GM21529 (cell line): ENCODE results near the gene PDIK1L.

Experiments
- ATAC-seq: cut with Tn5 transposase; IDR thresholded peaks from one replicate; pipeline ENCODE4 v1.9.1; 2021; ENCODE audit not compliant: unreplicated experiment

Gene PDIK1L

DNA sequence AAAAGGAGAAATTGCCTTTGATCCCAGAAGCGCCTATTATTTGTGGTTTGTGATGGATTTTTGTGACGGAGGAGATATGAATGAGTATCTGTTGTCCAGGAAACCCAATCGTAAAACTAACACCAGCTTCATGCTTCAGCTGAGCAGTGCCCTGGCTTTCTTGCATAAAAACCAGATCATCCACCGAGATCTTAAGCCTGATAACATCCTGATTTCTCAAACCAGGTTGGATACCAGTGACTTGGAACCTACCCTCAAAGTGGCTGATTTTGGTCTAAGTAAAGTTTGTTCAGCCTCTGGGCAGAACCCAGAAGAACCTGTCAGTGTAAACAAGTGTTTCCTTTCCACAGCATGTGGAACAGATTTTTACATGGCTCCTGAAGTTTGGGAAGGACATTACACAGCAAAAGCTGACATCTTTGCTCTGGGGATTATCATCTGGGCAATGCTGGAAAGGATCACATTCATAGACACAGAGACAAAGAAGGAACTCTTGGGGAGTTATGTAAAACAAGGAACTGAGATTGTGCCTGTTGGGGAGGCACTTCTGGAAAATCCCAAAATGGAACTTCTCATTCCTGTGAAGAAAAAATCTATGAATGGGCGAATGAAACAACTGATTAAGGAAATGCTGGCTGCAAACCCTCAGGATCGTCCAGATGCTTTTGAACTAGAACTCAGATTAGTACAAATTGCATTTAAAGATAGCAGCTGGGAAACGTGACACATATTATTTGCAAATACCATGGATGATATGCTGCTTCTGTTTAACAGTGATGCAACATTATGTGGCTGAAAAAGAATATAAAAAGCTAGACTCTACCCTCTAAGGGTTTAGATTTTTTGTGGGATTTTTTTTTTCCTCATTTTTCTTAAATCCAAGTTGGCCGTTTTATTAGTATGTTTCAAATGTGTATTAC lies 10.5 kb downstream of the PDIK1L start:
- no peak for ATAC-seq

DNA sequence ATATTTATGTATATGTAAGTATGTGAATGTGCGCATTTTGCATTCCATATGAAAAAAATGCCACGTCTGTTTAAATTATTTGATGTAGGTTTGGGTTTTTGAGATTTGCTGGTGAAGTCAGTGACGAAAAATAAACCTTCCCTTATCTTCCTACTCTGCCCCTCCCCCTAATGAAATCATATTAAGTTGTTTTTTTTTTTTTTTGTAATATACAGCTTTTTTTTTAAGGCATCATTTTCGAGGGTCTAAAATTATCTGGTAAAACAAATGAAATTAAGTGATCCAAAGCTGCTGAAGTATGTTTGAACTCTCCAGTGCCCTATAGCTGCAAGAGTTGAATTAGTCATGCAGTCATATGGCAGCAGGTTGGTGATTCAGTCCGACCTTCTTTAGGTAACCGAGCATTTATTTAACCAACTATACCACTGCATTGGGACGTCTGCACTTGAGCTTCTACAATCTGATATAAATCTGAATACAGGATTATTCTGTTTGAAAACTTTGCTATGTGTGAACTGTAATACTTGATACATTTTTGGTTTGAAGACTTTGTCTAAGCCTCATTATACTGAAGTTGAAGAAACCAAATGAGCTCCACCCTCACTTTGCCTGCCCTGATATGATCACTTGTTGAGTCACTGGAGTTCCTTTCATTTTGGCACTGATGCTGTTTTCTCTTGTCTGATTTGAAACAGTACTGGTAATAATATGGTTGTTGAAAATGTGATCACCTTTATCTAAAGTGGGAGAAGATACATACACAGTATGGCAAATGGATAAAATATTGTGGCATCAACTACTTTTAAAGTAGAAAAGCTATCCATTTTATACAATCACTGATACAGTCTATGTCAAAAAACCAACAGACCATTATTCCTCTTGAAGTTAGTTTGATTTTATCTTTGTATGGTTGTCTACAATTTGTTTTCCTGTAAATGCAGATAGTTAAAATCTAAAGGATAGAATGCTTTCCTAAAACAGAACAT lies 11.7 kb downstream of the PDIK1L start:
- ATAC-seq, result no peak

DNA sequence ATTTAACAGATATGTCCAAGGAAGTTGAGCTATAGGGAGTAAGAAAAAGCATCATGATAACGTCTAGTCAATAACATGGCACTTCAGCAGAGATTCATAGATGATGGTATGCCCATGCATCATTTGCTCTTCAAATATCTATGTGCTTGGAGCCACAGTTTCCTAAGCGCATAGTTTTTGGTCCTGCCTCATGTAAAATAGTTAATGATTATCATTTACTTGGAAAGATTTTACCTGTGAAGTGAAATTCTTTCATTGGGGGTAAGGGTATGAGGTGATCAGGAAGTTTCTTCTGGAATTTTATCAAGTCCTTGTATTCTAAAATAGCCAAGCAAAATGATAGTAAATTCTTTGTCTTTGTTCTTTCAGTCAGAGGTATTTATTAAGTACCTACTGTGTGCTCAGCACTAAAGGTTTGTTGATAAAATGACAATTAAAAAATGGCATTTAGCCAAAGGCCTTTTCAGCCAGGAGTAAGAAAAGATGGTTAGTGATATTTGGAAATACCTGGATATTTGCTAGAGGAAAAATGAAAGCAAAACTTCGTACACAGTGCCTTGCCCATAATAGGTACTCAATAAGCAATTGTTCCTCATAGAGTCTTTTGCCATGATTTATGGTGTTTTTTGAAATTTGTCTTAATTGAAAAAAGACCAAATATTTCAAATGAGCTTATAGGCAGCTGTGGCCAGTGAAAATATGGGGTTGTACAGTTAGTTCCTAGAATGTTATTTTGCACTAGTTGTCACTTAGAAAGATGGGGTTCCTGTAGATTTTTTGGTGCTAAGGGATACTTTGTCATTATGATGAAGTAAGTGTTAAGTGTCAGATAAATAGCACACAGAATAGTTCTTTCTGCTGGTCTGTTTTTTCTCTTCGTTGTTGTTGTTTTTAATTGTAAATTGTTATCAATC lies 13.1 kb downstream of the PDIK1L start:
- ATAC-seq, result no peak

DNA sequence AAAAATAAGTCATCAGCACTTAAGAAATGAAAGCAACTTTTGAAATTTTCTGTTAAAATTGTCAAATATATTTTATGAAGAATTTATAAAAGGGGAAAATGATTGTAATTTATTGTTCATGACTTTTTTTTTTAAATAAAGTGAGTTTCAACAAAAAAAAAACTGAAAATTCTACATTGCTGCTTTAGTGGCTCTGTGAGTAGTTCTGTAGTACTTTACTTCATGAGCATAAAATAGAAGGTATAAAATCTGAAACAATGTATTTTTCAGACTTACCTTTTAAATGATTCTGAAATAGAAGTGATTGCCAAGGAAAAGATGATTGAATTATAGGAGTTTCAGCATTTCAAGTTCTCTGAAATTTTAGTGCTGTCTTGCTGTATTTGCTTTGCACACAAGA lies 13.8 kb downstream of the PDIK1L start:
- no peak for ATAC-seq

DNA sequence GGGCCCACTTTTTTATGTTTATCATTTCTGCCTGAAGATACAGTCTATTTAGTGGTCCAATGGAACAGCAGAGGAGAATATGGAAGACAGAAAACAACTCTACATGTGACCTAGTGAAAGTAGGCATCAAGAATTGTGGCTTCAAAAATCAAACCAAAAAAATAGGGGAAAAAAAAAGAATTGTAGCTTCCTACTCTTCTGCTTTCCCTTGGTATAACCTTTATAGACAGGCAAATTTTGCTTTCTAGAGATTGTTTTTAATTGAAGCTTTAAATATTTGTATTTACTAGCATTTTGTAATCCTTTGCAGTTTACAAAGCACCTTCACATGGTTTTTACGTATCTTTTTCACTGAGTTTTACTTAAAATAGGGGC lies 14.3 kb downstream of the PDIK1L start:
- no peak for ATAC-seq

DNA sequence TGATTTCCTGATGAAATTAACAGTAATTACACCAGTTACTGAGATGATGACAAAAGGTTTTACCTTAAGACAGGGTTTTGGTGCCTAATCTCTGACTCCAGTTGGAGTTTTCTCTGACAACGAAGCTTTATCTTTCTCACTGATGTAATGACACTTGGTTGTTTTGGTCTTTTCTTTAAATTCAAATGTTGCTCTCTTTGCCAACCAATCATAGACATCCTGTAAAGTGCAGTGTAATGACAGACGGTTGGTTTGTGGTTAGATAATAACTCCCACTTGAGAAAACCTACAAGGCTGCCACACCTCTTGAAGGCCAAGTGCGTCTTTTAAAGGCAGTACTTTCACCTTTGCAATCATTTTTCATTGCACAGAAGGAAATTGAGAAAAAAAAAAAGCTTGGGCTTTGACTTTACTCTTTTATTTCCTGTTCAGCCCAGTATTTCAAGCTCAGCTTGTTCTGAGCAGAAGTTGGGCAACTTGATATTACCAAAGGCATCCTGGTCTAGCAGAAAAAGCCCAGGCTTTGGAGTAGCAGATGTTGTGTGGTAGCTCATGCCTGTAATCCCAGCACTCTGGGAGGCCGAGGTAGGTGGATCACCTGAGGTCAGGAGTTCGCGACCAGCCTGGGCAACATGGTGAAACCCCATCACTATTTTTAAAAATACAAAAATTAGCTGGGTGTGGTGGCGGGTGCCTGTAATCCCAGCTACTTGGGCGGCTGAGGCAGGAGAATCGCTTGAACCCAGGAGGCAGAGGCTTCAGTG lies 14.9 kb downstream of the PDIK1L start:
- no peak for ATAC-seq

DNA sequence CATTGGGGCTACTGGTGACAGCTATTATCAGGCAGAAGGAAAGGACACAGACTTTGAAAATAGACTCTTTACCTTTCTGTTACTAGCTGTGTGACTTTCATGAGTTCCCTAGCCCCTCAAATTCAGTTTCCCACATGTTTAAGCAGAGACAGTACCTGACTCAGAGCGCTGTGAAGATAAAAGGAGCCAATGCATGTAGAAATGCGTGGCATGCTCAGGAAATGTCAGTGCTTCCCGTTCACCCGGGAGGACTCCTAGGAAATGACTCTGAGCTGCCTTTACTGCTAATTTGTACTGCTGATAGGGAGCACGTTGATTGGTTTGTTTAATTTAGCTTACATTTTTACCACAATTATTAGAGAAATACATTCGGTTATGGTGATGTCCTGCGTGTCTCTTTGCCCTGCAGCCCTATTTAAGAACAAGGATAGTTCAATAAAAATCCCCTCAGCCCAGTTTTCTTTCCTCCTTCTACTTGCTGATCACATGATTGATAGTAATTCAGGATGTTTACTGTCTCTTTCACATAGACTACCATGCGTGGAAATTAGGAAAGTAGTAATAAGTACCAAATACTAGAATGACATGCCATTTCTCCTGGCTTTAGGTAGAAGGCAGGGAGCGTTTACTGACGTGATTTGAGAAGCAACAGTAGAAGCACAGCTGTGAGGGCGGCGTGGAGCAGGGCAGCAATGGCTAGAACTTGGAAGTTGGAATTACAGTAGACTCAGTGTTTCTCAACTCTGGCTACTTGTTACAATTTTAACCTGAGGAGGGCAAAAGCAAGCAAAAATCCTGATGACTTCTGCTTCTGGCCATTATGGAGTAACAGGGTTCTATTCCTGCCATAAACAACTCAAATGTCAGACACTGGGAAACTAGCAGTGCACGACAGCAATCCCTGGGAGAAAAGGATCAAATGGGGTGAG lies 15.9 kb downstream of the PDIK1L start:
- ATAC-seq, result no peak

DNA sequence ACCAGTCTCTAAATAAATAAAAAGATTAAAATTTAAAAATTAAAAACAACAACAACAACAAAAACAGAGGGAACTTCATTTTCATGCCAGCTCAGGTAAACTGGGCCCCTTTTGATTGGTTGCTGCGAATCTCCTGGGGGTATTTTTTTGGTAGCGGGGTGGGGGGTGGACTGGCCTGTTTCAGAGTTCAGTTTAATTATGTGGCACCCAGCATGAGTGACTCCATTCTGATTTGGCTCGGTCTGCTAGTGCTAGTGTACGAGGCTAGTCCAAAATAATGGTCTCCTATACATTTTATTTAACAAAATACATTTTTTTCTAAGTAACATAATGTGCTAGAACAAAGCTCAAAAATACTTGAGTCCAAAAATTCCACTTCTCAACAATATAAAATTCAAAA lies 18.2 kb downstream of the PDIK1L start:
- ATAC-seq, result no peak

DNA sequence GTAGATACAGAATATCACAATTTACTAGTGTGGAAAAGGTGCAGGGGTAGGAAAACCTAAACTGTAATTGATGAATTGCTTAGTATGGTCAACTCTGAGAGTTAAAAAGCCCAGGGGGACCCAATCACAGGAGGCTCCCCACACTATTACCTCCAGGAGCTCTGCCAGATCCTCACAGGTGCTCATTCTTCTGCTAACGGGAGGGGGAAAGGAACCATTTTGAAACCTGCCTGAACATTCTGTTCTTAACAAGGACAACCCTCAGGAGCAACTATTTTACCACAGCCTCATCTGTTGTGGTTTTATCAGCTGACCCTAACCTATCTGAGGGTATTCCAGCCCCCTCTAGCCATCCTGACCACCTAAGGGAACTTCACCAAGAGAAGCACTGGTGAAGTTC lies 19.1 kb downstream of the PDIK1L start:
- ATAC-seq, result no peak

DNA sequence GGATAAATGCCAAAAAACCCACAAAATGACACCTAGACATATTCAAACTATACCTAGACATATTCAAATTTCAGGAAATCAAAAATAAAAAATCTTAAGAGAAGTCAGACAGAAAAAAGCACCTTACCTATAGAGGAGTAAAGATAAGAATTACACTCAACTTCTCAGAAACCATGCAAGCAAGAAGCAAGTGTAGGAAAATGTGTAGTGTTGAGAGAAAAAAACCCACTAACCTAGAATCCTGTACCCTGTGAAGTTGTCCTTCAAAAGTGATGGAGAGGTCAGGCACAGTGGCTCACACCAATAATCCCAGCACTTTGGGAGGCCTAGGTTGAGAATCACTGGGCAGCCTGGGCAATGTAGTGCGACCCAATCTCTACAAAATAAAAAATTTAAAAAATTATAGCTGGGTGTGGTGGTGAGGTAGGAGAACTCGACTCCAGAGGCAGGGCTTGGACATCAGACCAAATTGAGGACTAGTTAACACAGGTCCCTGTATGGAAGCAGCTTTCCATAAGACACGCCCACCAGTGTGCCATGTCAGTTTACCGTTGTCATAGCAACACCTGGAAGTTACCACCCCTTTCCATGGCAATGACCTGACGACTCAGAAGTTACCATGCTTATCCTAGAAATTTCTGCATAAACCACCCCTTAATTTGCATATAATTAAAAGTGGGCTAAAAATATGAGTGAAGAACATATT lies 20.7 kb downstream of the PDIK1L start:
- no peak for ATAC-seq

DNA sequence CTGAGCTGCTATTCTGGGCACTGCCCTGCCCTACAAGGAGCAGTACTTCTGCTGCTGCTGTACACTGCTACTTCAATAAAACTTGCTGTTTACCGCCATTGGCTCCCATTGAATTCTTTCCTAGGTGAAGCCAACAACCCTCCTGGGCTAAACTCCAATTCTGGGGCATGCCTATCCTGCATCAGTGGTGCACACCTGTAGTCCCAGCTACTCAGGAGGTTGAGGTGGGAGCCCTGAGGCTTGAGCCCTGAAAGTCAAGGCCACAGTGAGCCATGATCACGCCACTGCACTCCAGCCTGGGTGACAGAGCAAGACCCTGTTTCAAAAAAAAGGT lies 21.2 kb downstream of the PDIK1L start:
- no peak for ATAC-seq

DNA sequence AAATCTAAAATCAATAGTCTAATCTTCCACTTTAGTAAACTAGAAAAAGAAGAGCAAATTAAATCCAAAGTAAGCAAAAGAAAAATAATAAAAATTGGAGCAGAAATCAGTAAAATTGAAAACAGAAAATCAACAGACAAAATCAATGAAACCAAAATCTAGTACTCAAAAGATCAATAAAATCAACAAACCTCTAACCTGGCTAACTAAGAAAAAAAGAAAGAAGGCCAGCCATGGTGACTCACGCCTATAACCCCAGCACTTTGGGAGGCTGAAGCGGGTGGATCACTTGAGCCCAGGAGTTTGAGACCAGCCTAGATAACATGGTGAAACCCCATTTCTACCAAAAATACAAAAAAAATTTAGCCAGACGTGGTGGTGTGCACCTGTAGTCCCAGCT lies 22.8 kb downstream of the PDIK1L start:
- no peak for ATAC-seq

DNA sequence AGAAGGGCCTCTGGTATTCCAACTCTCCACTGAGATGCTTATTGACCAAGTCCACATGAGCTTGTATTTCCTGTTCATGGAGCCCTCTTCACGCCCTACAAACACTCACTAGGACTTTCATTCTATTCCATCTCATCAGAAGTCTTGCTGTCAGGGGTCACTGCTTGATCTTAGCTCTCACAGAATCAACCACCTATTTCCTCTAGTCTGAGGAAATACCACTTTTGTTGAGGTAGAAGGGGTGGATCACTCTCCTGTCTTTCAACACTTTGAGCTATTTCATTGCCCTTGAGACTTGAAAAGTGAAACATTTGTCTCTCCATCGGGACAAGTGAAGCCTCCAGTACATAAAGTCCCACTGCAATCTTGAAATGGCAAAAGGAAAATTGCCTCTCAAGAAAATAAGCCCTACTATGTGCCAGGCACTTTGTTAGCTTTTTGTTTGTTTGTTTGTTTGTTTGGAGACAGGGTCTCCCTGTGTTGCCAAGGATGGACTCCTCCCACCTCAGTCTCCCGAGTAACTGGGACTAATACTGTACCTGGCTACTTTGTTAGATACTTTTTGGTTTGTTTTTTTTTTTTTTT lies 27.4 kb downstream of the PDIK1L start:
- no peak for ATAC-seq

DNA sequence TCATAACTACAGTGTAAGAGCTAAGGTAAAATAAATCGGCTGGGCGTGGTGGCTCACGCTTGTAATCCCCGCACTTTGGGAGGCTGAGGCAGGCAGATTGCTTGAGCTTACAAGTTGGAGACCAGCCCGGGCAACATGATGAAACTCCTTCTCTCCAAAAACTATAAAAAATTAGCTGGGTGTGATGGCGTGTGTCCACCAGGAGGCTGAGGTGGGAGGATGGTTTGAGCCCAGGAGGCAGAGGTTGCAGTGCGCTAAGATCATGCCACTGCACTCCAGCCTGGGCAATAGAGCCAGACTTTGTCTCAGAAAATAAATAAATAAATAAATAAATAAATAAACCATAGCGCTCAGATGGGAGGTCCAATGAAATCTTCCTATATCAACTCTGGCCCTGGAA lies 30.5 kb downstream of the PDIK1L start:
- no peak for ATAC-seq

DNA sequence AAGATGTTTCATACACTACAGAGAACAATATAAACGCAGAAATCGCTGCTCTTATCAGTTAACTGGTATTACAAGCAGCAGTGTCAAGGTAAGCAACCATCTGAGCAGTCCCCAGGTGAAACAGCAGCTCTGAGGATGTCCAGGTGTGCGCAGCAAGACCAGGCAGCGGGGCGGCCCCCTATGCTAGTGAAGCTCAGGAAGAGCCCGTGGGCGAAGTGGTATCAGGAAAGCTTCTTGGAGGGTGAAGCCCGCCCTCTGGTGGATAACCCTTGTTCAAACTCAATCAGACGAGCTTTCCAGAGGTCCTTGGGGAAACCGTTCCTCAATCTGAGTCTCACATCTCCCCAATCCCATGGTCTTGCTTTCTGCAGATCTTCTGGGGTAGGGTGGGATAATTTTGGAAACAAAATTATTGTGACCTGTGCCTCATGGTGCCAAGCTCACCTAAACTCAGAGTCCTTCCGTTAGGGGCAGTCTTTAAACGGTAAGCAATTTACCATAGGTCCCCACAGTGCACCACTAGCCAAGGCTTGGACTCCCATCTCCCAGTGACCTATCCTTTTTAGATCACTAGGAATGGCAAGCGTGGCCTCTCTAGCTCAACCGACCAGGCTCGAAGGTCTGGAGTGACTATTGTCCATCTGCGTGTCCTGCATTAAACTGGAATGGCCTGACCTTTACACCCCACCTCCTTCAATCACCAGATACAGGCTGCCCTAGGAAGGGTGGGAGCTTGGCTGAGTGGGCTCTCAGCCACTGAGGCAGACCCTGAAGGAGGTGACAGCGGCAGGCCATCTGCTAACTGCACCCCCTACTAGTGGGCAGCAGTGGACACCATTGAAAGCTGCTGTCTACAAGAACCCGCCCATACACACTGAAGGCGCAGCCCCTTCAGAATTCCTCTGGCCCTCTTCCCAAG lies 33.7 kb downstream of the PDIK1L start:
- peak; percentile 44 for ATAC-seq

DNA sequence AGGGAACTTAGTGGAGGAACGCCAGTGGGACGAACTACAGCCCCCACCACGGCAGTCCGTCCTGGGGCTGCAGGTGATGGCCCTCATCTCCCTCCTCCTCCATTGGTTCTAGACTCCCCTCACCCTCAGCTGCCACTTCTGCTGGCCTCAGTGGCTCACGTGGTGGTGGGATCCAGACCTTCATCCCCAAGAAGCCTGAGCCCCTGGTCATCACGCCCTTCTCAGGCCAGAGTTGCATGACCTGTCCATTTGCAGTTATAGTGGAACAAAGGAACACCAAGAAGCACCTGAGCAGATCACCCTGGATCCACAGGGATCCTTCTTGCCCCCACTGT lies 34.3 kb downstream of the PDIK1L start:
- ATAC-seq, result no peak

DNA sequence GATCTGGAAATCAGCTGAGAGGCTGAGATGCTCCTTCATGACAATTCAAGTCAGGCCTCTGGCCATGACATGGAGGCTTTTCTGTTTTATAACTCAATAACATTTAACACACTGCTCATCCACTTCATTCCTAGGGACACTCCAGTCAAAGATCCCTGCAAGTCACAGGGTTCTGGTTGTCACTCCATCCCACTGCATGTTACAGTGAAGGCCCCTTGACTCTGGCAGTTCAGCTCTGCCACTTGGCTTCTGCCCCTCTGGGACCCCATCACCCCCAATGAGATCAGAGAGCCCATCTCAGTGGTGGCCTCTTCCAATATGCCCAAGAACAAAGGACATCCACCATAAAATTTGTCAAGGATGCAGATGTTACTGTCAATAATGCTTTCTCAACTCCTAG lies 37.3 kb downstream of the PDIK1L start:
- no peak for ATAC-seq
